Hematopoietic multipotent progenitor cell treated with erythropoietin and hydrocortisone succinate and interleukin-3 and kit ligand, for 8 days (in vitro differentiated cells): ENCODE measurements around the gene ROBO3.

Experiments used
- DNase-seq: peaks from one replicate; pipeline ENCODE4 v3.0.0-alpha.2; 2015

Gene ROBO3

GRCh38 chr11:124865181-124865901 is at the start of gene ROBO3:
ROBO3 (plus strand) TSS chr11:124865432; CDS start chr11:124865578, 146 bp downstream.
- DNase-seq: no peak

- DNase-seq: no peak
Observed at GRCh38 chr11:124817036-124817435, 48.2 kb upstream of the ROBO3 start.

GRCh38 chr11:124821995-124822730 is 43.1 kb upstream of the ROBO3 start:
- no peak for DNase-seq

GRCh38 chr11:124823512-124824376 is 41.5 kb upstream of the ROBO3 start:
- DNase-seq: no peak

- no peak for DNase-seq
Observed at GRCh38 chr11:124825876-124826275, 39.4 kb upstream of the ROBO3 start.

GRCh38 chr11:124829986-124830385 is 35.2 kb upstream of the ROBO3 start:
- DNase-seq: no peak

- DNase-seq: no peak
Observed at GRCh38 chr11:124830749-124831148, 34.5 kb upstream of the ROBO3 start.

GRCh38 chr11:124831897-124832296 is 33.3 kb upstream of the ROBO3 start:
- DNase-seq: no peak

GRCh38 chr11:124832571-124832970 is 32.7 kb upstream of the ROBO3 start:
- DNase-seq: no peak

- no peak for DNase-seq
Observed at GRCh38 chr11:124834526-124835180, 30.6 kb upstream of the ROBO3 start.

GRCh38 chr11:124835918-124836317 is 29.3 kb upstream of the ROBO3 start:
- DNase-seq: no peak

- DNase-seq: peak; percentile 63
Observed at GRCh38 chr11:124837491-124837856, 27.8 kb upstream of the ROBO3 start.

GRCh38 chr11:124838805-124839127 is 26.5 kb upstream of the ROBO3 start:
- DNase-seq: no peak

- no peak for DNase-seq
Observed at GRCh38 chr11:124839128-124839971, 25.9 kb upstream of the ROBO3 start.

- DNase-seq: no peak
Observed at GRCh38 chr11:124839972-124840621, 25.1 kb upstream of the ROBO3 start.

- DNase-seq: no peak
Observed at GRCh38 chr11:124840666-124841065, 24.6 kb upstream of the ROBO3 start.

GRCh38 chr11:124841201-124841600 is 24.0 kb upstream of the ROBO3 start:
- no peak for DNase-seq

GRCh38 chr11:124841840-124842239 is 23.4 kb upstream of the ROBO3 start:
- no peak for DNase-seq

- no peak for DNase-seq
Observed at GRCh38 chr11:124842305-124842704, 22.9 kb upstream of the ROBO3 start.

- DNase-seq: no peak
Observed at GRCh38 chr11:124843616-124843910, 21.7 kb upstream of the ROBO3 start.

GRCh38 chr11:124844664-124845079 is 20.6 kb upstream of the ROBO3 start:
- no peak for DNase-seq
